Mammary epithelial cell (primary cell): ENCODE measurements around the gene EFCAB6.

Experiments
- CTCF ChIP-seq, 2 donors: IDR thresholded peaks in 1 of 2; conservative IDR thresholded peaks in 1 of 2; 2 replicates each; pipeline ENCODE4 v1.5.1; 2011 to 2012; ENCODE audit warnings: inconsistent platforms in 2 of 2, low read length in 2 of 2, mild to moderate bottlenecking in 2 of 2, control low read depth in 1 of 2, low read depth in 1 of 2; ENCODE audit not compliant: insufficient read depth in 1 of 2; ENCODE audit errors: extremely low read depth in 1 of 2
- EZH2 ChIP-seq: IDR thresholded peaks from 2 replicates; pipeline ENCODE4 v1.6.1; 2012; ENCODE audit warnings: low read length, inconsistent platforms, borderline replicate concordance

- TF ChIP-seq EZH2: no peak
- no peak for TF ChIP-seq CTCF (conservative IDR thresholded peaks at IDR 0.05 in 1 of 2, IDR thresholded peaks at IDR 0.05 in 1 of 2; ENCODE audit: extremely low read depth in 1 of 2, insufficient read depth in 1 of 2, low read depth in 1 of 2, low read length in 2 of 2)
These were observed 108.1 kb downstream of the EFCAB6 start for GRCh38 chr22:43704051-43704450.
